Vein endothelial cell (primary cell): ENCODE results near the gene HES1. TPM values are rescaled to one million over a fixed set of nuclear protein-coding genes. Genes with fewer than 3 reads are reported as not detected.

ENCODE experiments used
- small RNA-seq: library from RNA; depleted of rRNA; stranded (forward); fragments of <200 nt; gene quantifications from one replicate; pipeline ENCODE3, GENCODE V24; 2012
- total RNA-seq: library from RNA; depleted of rRNA; stranded (reverse); fragments of >200 nt; gene quantifications from 2 replicates; pipeline ENCODE4 v1.2.3, GENCODE V29; 2012

The HES1 gene
- total RNA-seq, result 48.1 and 64.3 TPM in 2 replicates

GRCh38 chr3:194135806-194136518 is at the start of gene HES1:
TSS of gene HES1 (plus strand) at chr3:194136148. CDS start at chr3:194136381, 233 bp downstream.

Small RNAs within 50 kb of the gene (small RNA-seq; reads per million reads assigned to genes)
- not detected for gene RN7SL215P

Other genes starting within 250 kb of the HES1 start
- gene CPN2, start 215.2 kb downstream of the HES1 start, total RNA-seq, result not detected in 2 replicates
- under 0.01 TPM in 1 of 2 replicates, not detected in the other for gene LRRC15, start 233.6 kb downstream of the HES1 start, total RNA-seq